OCI-LY3 (cell line): Measurements from ENCODE around the gene ZSCAN1.

Experiments
- EZH2phosphoT487 ChIP-seq: fragments of 200-600 bp; shearing (Covaris generic); IDR thresholded peaks from 2 replicates; pipeline ENCODE4 v1.6.1; 2018; ENCODE audit warnings: antibody characterized with exemption, mixed run types, low read depth
- TF ChIP-seq, protein P1 (sequence below): fragments of 200-600, 300-600 bp; sonication (generic); IDR thresholded peaks from 2 replicates; pipeline ENCODE4 v1.5.1; 2014; ENCODE audit warnings: antibody characterized with exemption, low read length, low read depth

DNA sequence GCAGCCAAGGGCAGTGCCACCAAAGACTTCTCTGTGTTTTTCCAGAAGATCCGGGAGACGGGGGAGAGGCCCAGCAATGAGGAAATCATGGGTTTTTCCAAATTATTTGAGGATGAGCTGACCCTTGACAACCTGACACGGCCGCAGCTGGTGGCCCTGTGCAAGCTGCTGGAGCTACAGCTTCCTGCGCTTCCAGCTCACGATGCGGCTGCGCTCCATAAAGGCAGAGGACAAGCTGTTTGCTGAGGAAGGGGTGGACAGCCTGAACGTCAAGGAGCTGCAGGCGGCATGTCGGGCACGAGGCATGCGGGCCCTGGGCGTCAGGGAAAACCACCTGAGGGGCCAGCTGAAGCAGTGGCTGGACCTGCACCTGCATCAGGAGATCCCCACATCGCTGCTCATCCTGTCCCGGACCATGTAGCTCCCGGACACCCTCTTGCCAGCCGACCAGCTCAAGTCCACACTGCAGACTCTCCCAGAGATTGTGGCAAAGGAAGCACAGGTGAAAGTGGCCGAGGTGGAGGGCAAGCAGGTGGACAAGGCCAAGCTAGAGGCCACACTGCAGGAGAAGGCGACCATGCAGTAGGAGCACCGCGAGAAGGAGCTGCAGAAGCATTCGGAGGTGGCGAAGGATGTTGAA, 11.7 kb downstream of the ZSCAN1 start:
- TF ChIP-seq, protein P1, sequence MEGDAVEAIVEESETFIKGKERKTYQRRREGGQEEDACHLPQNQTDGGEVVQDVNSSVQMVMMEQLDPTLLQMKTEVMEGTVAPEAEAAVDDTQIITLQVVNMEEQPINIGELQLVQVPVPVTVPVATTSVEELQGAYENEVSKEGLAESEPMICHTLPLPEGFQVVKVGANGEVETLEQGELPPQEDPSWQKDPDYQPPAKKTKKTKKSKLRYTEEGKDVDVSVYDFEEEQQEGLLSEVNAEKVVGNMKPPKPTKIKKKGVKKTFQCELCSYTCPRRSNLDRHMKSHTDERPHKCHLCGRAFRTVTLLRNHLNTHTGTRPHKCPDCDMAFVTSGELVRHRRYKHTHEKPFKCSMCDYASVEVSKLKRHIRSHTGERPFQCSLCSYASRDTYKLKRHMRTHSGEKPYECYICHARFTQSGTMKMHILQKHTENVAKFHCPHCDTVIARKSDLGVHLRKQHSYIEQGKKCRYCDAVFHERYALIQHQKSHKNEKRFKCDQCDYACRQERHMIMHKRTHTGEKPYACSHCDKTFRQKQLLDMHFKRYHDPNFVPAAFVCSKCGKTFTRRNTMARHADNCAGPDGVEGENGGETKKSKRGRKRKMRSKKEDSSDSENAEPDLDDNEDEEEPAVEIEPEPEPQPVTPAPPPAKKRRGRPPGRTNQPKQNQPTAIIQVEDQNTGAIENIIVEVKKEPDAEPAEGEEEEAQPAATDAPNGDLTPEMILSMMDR = no peak
- TF ChIP-seq EZH2phosphoT487 = no peak
